H7 (cell line): ENCODE data around the gene TXNL4A. TPM values are rescaled to one million over a fixed set of nuclear protein-coding genes. Genes with fewer than 3 reads are reported as not detected.

ENCODE experiments used
- DNase-seq: peaks from one replicate; pipeline ENCODE4 v3.0.0; 2012
- H3K27me3 ChIP-seq: 2 replicates; pipeline ENCODE4 v1.6.0; 2011; ENCODE audit warnings: mild to moderate bottlenecking, low read length; ENCODE audit not compliant: control insufficient read depth, insufficient read depth
- H3K36me3 ChIP-seq: replicated peaks from 2 replicates; pipeline ENCODE4 v1.5.1; 2011; ENCODE audit warnings: low read length; ENCODE audit not compliant: control insufficient read depth, insufficient read depth
- H3K4me3 ChIP-seq: 2 replicates; pipeline ENCODE4 v1.5.1; 2011; ENCODE audit warnings: low read depth, mild to moderate bottlenecking, control low read depth, low read length, moderate library complexity; ENCODE audit not compliant: insufficient read depth
- total RNA-seq: library from RNA; depleted of rRNA; stranded (reverse); fragments of >200 nt; shearing (Covaris generic); gene quantifications from 2 replicates; pipeline ENCODE4 v1.2.3, GENCODE V29; 2014

The TXNL4A gene
- total RNA-seq, 1 experiment from 2014 or later, result 98.4 TPM

DNA sequence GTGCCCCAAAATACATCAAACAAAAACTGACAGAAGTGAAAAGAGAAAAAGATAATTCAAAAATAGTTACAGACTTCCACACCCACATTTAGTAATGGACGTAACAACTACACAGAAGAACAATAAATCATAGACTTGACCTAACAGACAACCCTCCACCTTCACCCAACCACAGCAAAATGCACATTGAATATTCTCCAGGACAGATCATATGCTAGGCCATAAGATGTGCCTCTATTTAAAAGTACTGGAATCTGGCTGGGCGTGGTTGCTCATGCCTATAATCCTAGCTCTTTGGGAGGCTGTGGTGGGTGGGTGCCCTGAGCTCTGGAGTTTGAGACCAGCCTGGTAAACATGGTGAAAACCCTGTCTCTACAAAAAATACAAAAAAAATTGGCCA is 56.9 kb downstream of the TXNL4A start:
- no peaks in the 10 kb centered on the region; the same call in 1 of the 2 replicates for H3K36me3 ChIP-seq
- H3K4me3 ChIP-seq, result no peak overlapping the region
- DNase-seq, result no peak
- no peaks in the 10 kb centered on the region for H3K27me3 ChIP-seq

DNA sequence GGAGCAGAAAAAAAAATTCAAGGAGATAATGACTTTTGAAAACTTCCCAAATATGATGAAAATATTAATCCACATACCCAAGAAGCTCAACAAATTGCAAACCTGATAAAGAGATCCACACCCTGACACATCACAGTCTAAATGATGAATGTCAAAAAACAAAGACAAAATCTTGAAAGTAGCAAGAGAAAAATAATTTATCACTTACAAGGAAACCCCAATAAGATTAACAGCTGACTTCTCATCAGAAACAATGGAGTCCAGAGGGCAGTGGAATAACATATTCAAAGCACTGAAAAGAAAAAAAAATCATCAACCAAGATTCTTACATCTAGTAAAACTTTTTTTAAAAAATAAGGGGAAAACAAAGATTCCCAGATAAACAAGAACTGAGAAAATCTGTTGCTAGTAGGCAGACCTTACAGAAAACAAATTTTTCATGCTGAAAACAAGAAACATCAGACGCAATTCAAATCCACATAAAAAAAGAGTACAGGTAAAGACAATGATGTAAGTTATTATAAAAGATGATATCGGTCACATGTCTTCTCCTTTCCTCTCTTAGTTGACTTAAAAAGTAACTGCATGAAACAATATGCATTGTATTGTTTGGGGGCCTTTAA is 58.2 kb downstream of the TXNL4A start:
- Histone ChIP-seq H3K4me3 (no peak overlapping the region), H3K36me3 (no peaks in the 10 kb centered on the region; the same call in 1 of the 2 replicates), H3K27me3 (no peaks in the 10 kb centered on the region)
- DNase-seq, result no peak

DNA sequence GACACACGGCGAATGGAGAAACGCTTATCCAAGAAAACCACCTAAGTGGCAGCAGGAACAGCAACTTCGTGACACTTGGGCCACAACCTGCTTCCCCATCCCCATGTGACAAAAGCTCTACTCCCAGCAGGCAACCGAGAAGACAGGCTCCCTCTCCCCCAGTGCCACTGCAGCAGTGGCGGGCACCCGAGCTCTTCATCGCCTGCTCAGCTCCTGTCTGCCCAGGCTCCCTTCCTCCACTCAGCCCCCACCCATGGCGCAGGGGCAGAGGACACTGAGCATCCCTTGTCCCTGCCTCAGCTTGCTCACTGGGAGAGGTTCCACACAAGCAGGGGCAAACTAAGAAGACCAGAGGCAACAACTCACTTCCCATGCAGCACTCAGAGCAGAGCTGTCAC is 59.8 kb downstream of the TXNL4A start:
- H3K4me3 ChIP-seq, result no peak overlapping the region
- no peaks in the 10 kb centered on the region for H3K27me3 ChIP-seq
- DNase-seq, result no peak
- no peaks in the 10 kb centered on the region; the same call in 1 of the 2 replicates for H3K36me3 ChIP-seq

DNA sequence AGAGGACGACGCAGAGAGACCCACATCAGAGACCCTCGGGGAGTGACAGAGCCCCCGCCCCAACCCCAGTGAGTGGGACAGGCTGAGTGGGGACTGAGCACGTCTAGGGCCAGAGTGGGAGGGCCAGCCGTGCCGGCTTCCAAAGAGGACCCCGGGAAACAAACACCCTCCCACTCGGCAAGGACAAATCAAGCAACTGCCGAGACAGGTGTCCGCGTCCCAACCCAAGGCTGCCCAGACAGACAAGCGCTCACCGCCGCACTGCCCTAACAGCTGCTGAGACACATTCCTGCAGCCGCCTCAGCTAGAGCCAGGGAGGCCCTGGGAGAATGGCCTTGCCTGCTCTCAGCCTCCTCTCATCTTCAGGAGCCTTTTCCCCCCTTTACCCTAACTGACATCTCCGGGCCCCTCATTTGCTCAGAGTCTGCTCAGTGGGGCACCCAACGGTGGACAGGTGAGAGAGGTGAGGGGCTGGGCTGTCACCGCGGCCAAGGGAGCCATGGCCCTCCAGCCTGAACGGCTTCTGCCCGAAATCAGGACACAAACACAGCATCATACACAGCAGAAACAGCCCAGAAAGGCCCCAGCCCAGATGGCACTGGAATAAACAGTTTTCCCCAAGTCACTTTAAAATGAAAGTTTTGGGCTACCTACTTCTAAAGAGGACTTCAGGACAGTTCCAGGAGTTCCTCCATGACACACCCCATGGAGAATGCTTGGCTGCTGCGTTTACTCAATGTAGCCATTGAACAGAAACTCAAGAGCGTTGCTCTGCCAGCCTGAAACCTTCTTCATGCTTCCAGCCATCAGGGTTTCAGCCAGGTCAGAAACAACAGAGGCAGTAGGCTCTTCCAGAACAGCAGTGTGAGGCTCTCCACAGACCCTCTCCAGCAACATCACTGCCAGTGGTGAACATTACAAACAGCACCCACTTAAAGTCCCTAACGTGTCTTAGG is 60.5 kb downstream of the TXNL4A start:
- no peaks in the 10 kb centered on the region for H3K27me3 ChIP-seq
- no peak overlapping the region for H3K4me3 ChIP-seq
- H3K36me3 ChIP-seq, result no peaks in the 10 kb centered on the region; the same call in 1 of the 2 replicates
- no peak for DNase-seq

DNA sequence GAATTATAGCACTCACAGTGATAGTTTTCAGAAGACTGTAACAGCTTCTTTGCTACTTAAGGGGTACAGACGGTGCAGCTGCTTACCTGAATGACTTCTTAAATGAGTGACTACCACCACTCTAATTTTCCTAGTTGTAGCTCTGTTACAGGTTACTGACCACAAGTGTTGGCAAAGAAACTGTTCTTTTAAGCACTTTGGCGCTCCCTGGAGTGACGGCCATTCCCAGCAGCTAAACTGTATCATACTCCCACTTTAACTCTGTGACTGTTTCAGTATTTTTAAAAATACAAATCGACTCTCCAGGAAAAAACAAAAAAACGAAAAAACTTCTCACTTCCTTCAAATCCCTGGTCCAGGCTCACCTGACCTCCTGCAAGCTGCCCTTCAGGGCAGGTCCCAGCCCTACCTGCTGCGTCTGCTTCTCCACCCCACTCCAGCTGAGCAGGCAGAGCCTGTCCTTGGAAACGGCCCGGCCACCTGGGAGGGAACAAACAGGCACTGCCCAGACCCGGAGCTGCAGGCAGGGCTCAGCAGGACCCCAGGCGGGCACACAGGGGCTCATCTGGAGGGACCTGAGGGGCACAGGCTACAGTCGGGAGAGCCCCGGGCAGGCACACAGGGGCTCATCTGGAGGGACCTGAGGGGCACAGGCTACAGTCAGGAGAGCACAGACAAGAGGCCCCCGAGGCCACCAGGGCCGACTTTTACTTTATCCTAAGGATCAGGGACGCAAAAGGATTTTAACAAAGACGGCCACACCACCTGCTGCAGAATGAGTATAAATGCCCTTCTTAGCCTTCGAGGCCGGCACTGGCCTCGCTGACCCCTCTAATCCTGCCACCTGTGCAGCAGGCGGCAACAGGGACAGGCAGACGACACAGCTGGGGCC is 61.4 kb downstream of the TXNL4A start:
- H3K36me3 ChIP-seq, result no peaks in the 10 kb centered on the region; the same call in 1 of the 2 replicates
- no peak overlapping the region for H3K4me3 ChIP-seq
- no peak for DNase-seq
- no peaks in the 10 kb centered on the region for H3K27me3 ChIP-seq

DNA sequence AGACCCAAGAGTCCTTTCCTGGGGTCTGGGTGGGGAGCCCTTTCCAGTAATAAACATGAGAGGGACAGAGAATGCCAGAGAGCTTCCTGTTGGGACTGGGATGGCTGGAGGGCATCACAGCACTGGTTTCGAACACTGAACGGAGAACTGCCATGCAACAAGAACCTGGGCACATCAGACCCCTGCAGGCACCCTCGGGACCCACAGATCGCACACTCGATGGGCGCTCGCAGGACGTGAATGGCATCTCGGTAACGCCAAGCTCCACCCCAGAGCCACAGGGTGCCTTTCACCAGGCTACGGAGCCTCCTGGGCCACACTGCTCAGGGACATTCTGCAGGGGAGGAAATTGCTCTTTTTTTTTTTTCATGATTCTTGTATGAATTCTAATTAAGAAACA is 62.1 kb downstream of the TXNL4A start:
- no peak for DNase-seq
- H3K36me3 ChIP-seq, result no peaks in the 10 kb centered on the region; the same call in 1 of the 2 replicates

DNA sequence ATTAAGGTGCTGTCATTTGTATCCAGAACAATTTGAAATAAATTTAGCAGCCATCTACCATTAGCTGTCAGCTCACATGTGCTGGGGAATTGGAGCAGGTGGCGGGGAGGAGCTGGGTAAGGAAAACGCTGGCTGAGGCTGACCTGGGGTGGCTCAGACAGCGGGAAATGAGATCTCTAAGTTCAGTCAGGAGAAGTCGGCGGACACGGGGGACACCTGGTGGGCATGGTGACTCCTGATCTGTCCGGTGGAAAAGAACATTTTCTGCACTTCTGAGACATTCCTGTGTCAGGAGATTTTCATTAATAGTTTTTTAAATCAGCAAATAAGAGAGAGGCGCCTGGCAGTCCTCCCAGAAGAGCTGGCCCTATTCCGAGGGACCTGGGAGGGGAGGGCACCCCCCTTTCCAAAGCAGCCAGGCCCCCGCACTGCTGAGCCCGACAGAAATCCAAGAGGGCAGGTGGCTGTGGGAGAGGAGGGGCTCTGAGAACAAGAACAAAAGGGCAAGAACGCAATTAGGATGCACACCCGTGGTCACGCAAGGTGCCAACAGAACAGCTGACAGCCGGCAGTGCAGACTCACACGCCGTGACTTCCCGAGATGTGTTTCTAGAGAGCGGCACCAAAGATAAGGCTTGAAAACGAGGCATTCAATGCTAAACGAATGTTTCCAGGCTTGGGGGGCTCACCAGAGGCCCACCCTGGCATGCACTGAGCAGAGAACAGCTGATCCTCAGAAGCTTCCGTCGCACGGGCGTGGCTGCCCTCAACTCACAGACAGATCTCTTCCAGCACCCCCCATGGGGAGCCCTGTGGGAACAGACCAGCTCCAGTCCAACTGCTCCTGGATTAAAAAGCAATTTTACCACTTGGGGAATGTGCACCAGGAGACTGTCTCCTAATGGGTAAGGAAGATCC is 63.3 kb downstream of the TXNL4A start:
- peak; percentile 67 for DNase-seq
- Histone ChIP-seq H3K27me3 (no peaks in the 10 kb centered on the region), H3K4me3 (no peak overlapping the region), H3K36me3 (no peaks in the 10 kb centered on the region; the same call in 1 of the 2 replicates)

More for the DNA sequence above, 62.1 kb downstream of the TXNL4A start:
- H3K27me3 ChIP-seq, result no peaks in the 10 kb centered on the region
- H3K4me3 ChIP-seq, result no peak overlapping the region

DNA sequence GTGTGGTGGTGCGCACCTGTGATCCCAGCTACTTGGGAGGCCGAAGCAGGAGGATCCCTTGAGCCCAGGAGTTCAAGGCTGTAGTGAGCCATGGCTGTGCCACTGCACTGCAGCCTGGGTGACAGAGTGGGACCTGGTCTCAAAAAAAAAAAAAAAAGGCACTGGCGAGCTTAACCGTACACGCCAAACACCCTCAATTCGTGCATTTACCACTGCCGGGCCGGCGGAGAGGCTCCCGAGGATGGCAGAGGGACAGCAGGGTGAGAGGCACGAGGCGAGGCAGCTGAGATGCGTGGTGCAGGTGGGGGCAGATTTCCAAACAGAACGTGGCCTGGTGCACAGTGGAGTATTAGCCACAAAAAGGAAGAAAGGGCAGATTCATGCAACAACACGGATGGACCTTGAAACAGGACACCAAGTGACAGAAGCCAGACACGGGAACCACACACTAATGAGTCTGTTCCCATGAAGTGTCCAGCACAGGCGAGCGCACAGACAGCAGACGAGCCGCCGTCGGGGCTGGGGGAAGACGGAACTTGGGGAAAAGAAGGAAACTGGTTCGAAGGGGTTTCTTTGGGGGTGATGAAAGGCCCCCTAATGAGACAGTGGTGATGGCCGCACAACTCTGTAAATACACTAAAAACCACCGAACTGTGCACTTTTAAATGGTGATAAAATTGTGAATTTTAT is 64.3 kb downstream of the TXNL4A start:
- no peak for DNase-seq
- Histone ChIP-seq H3K27me3 (no peaks in the 10 kb centered on the region), H3K36me3 (no peaks in the 10 kb centered on the region), H3K4me3 (no peak overlapping the region)

DNA sequence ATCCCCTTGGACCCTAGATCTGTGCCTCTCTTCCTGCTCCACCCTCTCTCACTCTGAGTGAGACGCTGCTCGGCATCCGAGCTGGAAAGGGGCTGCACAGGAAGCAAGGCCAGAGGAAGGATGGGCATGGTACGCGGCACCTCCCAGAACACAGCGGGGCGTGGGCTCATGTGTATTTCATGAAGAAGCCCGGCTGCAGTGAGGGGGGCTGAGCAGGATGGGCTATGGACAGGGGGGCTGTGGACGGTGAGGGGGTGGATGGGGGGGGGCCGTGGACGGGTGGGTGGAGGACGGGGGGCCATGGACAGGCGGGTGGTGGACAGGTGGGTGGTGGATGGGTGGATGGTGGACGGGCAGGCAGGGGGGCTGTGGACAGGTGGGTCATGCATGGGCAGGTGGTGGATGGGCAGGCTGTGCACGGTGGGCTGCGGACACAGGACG is 65.4 kb downstream of the TXNL4A start:
- no peaks in the 10 kb centered on the region for H3K27me3 ChIP-seq
- no peak for DNase-seq
- no peaks in the 10 kb centered on the region for H3K36me3 ChIP-seq
- H3K4me3 ChIP-seq, result no peak overlapping the region

DNA sequence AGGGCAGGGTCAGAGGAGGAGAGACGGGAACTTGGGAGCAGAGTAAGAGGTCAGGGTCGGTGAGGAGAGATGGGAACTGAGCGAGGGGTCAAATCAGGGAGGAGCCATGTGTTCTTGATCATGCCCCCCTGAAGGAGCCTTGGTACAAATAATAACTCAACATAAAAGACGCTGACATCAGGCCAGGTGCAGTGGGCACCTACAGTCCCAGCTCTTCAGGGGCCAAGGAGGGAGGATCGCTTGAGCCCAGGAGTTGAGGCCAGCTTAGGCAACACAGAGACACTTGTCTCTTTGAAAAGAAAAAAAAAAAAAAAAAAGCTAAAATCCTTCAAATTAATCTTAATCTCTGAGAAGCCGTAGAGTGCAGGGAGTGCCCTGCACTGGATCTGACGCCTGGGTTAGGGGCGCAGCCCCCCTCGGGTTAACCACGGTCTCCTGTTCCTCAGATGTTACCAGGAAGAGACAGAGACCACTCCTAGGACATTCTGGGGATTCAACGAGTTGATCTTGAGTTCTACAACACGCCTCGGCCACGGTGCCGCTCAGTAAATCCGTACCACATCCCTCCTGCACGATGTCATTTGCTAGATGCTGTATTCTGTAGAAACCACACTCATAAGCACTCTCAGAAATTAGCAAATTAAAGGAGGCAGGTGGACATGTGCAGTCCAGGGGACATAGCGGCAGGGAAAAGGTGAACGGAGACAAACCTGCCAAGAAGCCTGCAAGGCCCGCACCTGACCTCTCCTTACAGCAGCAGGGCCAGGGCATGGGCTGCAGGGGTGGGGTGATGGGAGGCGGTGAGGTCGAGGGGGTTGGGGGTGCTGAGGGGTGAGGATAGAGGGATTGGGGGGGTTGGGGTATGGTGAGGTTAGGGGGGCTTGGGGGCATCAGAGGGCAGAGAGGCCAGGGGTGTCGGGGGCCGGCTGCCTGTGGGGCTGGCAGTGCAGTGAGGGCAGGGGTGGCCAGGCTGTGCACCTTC is 66.1 kb downstream of the TXNL4A start:
- H3K36me3 ChIP-seq, result no peaks in the 10 kb centered on the region
- H3K4me3 ChIP-seq, result no peak overlapping the region
- no peaks in the 10 kb centered on the region for H3K27me3 ChIP-seq
- no peak for DNase-seq
